GM23338 (cell line): ENCODE results near the gene P4HA3.

Source experiments
- EZH2 ChIP-seq: fragments of 200-600 bp; sonication (generic); IDR thresholded peaks from one replicate; pipeline ENCODE4 v1.8.0; 2017; ENCODE audit warnings: antibody characterized with exemption, mild to moderate bottlenecking, low read depth; ENCODE audit not compliant: unreplicated experiment
- TF ChIP-seq, protein P1 (sequence below): IDR thresholded peaks from one replicate; pipeline ENCODE4 v1.6.1; 2018; ENCODE audit warnings: antibody characterized with exemption; ENCODE audit not compliant: unreplicated experiment
- TF ChIP-seq, protein P2 (sequence below), 2 experiments: fragments of 200-600 bp in 1 of 2; sonication (generic) in 1 of 2; conservative IDR thresholded peaks; 2 replicates each; pipeline versions ENCODE4 v1.5.1 to v1.6.1; 2016 to 2017; ENCODE audit warnings: antibody characterized with exemption in 2 of 2, low read depth in 2 of 2, mild to moderate bottlenecking in 2 of 2, moderate library complexity in 1 of 2
- TF ChIP-seq, protein P3 (sequence below): IDR thresholded peaks from 2 replicates; pipeline ENCODE4 v1.6.1; 2016; ENCODE audit warnings: antibody characterized with exemption

DNA sequence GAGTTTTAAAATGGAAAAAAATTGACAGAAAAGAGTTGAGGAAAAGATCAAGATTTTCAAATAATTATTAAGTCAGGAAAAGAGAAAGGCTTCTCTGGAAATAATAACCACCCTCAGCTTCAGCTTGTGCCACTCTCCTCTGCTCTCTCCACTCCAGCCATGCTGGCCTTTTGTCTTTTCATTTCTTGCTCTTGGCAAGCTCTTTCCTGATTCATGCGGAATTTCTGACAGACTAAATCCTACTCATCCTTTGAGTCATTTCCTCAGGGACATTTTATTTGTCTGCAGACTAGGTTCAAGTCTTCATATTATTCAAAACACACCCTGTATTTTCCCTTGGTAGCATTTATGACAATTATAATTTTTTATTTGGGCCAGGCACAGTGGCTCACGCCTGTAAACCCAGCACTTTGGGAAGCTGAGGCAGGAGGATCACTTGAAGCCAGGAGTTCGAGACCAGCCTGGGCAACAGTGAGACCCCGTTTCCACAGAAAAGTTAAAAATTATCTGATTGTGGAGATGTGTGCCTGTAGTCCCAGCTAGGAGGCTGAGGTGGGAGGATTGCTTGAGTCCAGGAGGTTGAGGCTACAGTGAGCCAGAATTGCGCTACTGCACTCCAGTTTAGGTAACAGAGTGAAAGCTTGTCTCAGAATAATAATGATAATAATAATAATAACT lies 7.8 kb upstream of the P4HA3 start:
- TF ChIP-seq, protein P1, sequence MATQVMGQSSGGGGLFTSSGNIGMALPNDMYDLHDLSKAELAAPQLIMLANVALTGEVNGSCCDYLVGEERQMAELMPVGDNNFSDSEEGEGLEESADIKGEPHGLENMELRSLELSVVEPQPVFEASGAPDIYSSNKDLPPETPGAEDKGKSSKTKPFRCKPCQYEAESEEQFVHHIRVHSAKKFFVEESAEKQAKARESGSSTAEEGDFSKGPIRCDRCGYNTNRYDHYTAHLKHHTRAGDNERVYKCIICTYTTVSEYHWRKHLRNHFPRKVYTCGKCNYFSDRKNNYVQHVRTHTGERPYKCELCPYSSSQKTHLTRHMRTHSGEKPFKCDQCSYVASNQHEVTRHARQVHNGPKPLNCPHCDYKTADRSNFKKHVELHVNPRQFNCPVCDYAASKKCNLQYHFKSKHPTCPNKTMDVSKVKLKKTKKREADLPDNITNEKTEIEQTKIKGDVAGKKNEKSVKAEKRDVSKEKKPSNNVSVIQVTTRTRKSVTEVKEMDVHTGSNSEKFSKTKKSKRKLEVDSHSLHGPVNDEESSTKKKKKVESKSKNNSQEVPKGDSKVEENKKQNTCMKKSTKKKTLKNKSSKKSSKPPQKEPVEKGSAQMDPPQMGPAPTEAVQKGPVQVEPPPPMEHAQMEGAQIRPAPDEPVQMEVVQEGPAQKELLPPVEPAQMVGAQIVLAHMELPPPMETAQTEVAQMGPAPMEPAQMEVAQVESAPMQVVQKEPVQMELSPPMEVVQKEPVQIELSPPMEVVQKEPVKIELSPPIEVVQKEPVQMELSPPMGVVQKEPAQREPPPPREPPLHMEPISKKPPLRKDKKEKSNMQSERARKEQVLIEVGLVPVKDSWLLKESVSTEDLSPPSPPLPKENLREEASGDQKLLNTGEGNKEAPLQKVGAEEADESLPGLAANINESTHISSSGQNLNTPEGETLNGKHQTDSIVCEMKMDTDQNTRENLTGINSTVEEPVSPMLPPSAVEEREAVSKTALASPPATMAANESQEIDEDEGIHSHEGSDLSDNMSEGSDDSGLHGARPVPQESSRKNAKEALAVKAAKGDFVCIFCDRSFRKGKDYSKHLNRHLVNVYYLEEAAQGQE, result no peak
- TF ChIP-seq, protein P2, sequence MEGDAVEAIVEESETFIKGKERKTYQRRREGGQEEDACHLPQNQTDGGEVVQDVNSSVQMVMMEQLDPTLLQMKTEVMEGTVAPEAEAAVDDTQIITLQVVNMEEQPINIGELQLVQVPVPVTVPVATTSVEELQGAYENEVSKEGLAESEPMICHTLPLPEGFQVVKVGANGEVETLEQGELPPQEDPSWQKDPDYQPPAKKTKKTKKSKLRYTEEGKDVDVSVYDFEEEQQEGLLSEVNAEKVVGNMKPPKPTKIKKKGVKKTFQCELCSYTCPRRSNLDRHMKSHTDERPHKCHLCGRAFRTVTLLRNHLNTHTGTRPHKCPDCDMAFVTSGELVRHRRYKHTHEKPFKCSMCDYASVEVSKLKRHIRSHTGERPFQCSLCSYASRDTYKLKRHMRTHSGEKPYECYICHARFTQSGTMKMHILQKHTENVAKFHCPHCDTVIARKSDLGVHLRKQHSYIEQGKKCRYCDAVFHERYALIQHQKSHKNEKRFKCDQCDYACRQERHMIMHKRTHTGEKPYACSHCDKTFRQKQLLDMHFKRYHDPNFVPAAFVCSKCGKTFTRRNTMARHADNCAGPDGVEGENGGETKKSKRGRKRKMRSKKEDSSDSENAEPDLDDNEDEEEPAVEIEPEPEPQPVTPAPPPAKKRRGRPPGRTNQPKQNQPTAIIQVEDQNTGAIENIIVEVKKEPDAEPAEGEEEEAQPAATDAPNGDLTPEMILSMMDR (conservative IDR thresholded peaks at IDR 0.05; ENCODE audit: low read depth in 2 of 2), result no peak
- no peak for TF ChIP-seq EZH2
- TF ChIP-seq, protein P3, sequence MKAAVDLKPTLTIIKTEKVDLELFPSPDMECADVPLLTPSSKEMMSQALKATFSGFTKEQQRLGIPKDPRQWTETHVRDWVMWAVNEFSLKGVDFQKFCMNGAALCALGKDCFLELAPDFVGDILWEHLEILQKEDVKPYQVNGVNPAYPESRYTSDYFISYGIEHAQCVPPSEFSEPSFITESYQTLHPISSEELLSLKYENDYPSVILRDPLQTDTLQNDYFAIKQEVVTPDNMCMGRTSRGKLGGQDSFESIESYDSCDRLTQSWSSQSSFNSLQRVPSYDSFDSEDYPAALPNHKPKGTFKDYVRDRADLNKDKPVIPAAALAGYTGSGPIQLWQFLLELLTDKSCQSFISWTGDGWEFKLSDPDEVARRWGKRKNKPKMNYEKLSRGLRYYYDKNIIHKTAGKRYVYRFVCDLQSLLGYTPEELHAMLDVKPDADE, result no peak
